ENCODE results near the gene ASTN2.

GRCh38 chr9:117204971-117205370, 209.9 kb downstream of the ASTN2 start:
- TF ChIP-seq POLR2A (IDR thresholded peaks at IDR 0.05; ENCODE audit: extremely low read depth, insufficient read length) = no peak
- no peak for TF ChIP-seq CTCF (IDR thresholded peaks at IDR 0.05; ENCODE audit: low read depth, low read length)
